Measurements from ENCODE around the gene TMC8. TPM values are rescaled to one million over a fixed set of nuclear protein-coding genes. Genes with fewer than 3 reads are reported as not detected.

The TMC8 gene
- total and polyA plus RNA-seq, 7 donors = 0.30 to 2.8 (median 0.89) TPM

DNA sequence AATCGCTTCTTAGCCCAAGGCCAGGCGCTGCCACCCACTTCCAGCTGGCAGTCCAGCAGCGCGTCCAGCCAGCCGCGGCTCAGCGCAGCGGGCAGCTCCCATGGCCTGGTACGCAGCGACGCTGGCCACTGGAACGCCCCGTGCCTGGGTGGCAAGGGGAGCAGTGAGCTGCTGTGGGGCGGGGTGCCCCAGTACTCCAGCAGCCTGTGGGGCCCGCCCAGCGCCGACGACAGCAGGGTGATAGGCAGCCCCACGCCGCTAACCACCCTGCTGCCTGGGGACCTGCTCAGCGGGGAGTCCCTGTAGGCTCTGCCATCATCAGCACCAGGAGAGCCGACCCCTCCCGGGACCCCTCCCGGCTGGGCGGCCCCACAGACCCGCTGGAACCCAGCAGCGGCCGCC is 26.0 kb upstream of the TMC8 start:
- ATAC-seq (no peak), DNase-seq (peak in 1 of 2 donors; percentile 48)
- TF ChIP-seq, protein P1, sequence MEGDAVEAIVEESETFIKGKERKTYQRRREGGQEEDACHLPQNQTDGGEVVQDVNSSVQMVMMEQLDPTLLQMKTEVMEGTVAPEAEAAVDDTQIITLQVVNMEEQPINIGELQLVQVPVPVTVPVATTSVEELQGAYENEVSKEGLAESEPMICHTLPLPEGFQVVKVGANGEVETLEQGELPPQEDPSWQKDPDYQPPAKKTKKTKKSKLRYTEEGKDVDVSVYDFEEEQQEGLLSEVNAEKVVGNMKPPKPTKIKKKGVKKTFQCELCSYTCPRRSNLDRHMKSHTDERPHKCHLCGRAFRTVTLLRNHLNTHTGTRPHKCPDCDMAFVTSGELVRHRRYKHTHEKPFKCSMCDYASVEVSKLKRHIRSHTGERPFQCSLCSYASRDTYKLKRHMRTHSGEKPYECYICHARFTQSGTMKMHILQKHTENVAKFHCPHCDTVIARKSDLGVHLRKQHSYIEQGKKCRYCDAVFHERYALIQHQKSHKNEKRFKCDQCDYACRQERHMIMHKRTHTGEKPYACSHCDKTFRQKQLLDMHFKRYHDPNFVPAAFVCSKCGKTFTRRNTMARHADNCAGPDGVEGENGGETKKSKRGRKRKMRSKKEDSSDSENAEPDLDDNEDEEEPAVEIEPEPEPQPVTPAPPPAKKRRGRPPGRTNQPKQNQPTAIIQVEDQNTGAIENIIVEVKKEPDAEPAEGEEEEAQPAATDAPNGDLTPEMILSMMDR (IDR thresholded peaks at IDR 0.05) = no peak
- Histone ChIP-seq H3K4me1 (peaks cover 4% of the 10 kb centered on the region), H3K9me3 (no peaks in the 10 kb centered on the region), H3K4me3 (no peak overlapping the region), H3K27ac (no peak overlapping the region), H3K27me3 (ENCODE audit: insufficient read depth in 3 of 3, low read length in 2 of 3) (no peaks in the 10 kb centered on the region), H3K36me3 (ENCODE audit: insufficient read depth in 1 of 2, low read depth in 1 of 2) (peaks cover 14 to 74% of the 10 kb centered on the region in 2 donors)
- WGBS, 3 donors = 95 to 97% (median 97%) methylated on average over 26 to 28 of the region's 28 CpGs
- intact Hi-C loops (cut with DNase I) = no loop called here

- 85 to 88% (median 86%) methylated on average over 16 of the region's 16 CpGs for WGBS, 3 donors
- intact Hi-C loops (cut with DNase I) = no loop called here
- TF ChIP-seq, protein P1 (IDR thresholded peaks at IDR 0.05) = no peak
- ATAC-seq (no peak), DNase-seq (no peak)
- Histone ChIP-seq H3K27me3 (ENCODE audit: insufficient read depth in 3 of 3, low read length in 2 of 3) (no peaks in the 10 kb centered on the region), H3K4me3 (no peak overlapping the region), H3K9me3 (no peaks in the 10 kb centered on the region), H3K27ac (no peak overlapping the region), H3K4me1 (peaks cover 7% of the 10 kb centered on the region), H3K36me3 (ENCODE audit: insufficient read depth in 1 of 2, low read depth in 1 of 2) (peaks cover 14 to 68% of the 10 kb centered on the region in 2 donors)
These were observed 25.5 kb upstream of the TMC8 start for GRCh38 chr17:78105101-78105500.

DNA sequence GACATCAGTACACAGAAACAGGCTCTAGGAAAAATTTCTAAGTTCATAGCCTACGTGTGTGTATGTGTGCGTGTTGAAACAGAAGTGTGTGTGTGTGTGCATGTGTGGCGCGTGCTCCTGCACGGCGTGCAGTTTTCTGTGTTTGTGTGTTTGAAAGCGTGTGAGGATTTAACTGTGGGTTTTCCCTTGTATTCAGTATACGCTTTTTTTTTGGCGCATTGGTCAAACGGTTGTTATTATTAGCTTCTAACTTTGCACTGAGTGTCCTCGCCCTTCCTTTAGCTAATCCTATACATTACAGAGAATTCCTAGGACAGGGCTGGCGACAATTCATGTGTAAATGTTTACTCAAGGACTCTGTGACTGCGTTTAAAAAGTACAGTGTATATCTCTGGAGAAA is 25.0 kb upstream of the TMC8 start:
- intact Hi-C loops (cut with DNase I) = no loop called here
- WGBS, 3 donors = 79 to 86% (median 82%) methylated on average over 13 of the region's 13 CpGs
- Histone ChIP-seq H3K27me3 (ENCODE audit: insufficient read depth in 3 of 3, low read length in 2 of 3) (no peaks in the 10 kb centered on the region), H3K36me3 (ENCODE audit: insufficient read depth in 1 of 2, low read depth in 1 of 2) (peaks cover 14 to 64% of the 10 kb centered on the region in 2 donors), H3K27ac (no peak overlapping the region), H3K4me1 (peaks cover 12% of the 10 kb centered on the region), H3K4me3 (no peak overlapping the region), H3K9me3 (no peaks in the 10 kb centered on the region)
- ATAC-seq (no peak), DNase-seq (no peak)
- TF ChIP-seq, protein P1 (IDR thresholded peaks at IDR 0.05) = no peak

DNA sequence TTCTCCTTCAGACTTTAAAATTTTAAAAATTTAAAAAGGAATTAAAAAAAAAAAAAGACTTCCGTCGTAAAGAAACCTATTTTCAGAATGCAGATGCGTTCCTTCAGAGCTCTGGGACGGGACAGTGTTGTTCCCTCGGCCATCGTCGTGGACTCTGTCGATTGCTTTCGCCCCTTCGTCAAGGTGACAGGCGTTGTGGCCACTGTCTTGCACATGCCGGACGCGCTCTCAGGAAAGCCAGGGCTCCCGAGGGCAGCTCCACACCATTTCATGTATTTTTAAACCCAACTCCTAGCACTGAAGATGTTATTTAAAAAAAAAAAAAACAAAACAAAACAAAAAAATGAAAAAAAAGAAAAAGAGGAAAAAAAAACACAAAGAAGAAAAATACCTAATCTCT is 24.4 kb upstream of the TMC8 start:
- Histone ChIP-seq H3K36me3 (ENCODE audit: insufficient read depth in 1 of 2, low read depth in 1 of 2) (peaks cover 14 to 58% of the 10 kb centered on the region in 2 donors), H3K4me1 (peaks cover 18% of the 10 kb centered on the region), H3K27me3 (ENCODE audit: insufficient read depth in 3 of 3, low read length in 2 of 3) (no peaks in the 10 kb centered on the region), H3K9me3 (no peaks in the 10 kb centered on the region), H3K4me3 (no peak overlapping the region), H3K27ac (no peak overlapping the region)
- 85 to 87% (median 87%) methylated on average over 15 of the region's 15 CpGs for WGBS, 3 donors
- intact Hi-C loops (cut with DNase I) = no loop called here
- DNase-seq (peak in 1 of 2 donors; percentile 45), ATAC-seq (no peak)
- TF ChIP-seq, protein P1 (IDR thresholded peaks at IDR 0.05) = no peak

DNA sequence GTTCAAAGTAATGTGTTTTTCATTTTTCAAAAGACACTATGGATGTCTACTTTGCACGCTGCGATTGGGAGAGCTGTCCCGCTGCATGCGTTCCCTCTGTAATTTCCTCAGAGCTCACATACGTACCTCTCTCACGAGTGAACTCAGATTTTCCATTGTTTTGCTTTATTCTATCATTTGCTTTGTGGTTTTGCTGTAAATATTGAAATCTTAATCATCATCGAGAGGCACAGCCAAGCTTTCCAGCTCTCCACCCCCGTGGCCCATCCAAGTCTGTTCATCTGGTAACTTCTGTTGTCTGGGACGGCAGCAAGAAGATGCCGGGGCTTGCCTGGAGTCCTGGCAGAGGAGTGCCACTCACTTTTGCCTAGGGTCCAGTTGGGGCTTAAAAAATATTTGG is 23.1 kb upstream of the TMC8 start:
- Histone ChIP-seq H3K27me3 (ENCODE audit: insufficient read depth in 3 of 3, low read length in 2 of 3) (no peaks in the 10 kb centered on the region), H3K36me3 (ENCODE audit: insufficient read depth in 1 of 2, low read depth in 1 of 2) (peaks cover 11 to 45% of the 10 kb centered on the region in 2 donors), H3K9me3 (no peaks in the 10 kb centered on the region), H3K4me3 (no peak overlapping the region), H3K27ac (no peak overlapping the region), H3K4me1 (peaks cover 25% of the 10 kb centered on the region)
- intact Hi-C loops (cut with DNase I) = no loop called here
- TF ChIP-seq, protein P1 (IDR thresholded peaks at IDR 0.05) = no peak
- ATAC-seq (no peak), DNase-seq (no peak)
- WGBS, 3 donors = 78 to 83% (median 78%) methylated on average over 10 of the region's 10 CpGs

Measured in psoas muscle (tissue), 8 donors.